ENCODE results near the gene NPY4R.

DNA sequence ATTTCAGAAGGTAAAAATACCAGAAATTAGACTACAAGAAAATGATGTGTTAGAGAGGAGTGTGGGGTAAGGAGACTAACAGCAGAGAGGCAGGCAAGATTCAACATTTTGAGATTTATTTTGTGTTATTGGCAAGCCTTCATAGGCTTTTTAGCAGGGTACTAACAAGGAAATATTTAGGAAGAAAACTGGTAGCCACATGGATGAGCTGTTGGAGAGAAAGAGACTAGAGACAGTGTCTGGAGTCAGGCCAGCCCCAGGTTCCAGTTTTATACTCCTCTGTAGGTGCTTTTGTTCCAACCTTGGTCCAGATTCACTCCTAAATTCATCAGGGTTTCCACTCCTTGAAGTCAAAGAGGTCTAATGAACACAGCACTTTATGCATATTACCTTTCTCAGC lies 49.6 kb upstream of the NPY4R start:
- TF ChIP-seq, protein P1, sequence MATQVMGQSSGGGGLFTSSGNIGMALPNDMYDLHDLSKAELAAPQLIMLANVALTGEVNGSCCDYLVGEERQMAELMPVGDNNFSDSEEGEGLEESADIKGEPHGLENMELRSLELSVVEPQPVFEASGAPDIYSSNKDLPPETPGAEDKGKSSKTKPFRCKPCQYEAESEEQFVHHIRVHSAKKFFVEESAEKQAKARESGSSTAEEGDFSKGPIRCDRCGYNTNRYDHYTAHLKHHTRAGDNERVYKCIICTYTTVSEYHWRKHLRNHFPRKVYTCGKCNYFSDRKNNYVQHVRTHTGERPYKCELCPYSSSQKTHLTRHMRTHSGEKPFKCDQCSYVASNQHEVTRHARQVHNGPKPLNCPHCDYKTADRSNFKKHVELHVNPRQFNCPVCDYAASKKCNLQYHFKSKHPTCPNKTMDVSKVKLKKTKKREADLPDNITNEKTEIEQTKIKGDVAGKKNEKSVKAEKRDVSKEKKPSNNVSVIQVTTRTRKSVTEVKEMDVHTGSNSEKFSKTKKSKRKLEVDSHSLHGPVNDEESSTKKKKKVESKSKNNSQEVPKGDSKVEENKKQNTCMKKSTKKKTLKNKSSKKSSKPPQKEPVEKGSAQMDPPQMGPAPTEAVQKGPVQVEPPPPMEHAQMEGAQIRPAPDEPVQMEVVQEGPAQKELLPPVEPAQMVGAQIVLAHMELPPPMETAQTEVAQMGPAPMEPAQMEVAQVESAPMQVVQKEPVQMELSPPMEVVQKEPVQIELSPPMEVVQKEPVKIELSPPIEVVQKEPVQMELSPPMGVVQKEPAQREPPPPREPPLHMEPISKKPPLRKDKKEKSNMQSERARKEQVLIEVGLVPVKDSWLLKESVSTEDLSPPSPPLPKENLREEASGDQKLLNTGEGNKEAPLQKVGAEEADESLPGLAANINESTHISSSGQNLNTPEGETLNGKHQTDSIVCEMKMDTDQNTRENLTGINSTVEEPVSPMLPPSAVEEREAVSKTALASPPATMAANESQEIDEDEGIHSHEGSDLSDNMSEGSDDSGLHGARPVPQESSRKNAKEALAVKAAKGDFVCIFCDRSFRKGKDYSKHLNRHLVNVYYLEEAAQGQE (IDR thresholded peaks at IDR 0.05; ENCODE audit: insufficient replicate concordance, low read depth), result no peak
- TF ChIP-seq, protein P2, sequence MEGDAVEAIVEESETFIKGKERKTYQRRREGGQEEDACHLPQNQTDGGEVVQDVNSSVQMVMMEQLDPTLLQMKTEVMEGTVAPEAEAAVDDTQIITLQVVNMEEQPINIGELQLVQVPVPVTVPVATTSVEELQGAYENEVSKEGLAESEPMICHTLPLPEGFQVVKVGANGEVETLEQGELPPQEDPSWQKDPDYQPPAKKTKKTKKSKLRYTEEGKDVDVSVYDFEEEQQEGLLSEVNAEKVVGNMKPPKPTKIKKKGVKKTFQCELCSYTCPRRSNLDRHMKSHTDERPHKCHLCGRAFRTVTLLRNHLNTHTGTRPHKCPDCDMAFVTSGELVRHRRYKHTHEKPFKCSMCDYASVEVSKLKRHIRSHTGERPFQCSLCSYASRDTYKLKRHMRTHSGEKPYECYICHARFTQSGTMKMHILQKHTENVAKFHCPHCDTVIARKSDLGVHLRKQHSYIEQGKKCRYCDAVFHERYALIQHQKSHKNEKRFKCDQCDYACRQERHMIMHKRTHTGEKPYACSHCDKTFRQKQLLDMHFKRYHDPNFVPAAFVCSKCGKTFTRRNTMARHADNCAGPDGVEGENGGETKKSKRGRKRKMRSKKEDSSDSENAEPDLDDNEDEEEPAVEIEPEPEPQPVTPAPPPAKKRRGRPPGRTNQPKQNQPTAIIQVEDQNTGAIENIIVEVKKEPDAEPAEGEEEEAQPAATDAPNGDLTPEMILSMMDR (IDR thresholded peaks at IDR 0.05; ENCODE audit: insufficient read depth, low read length), result no peak
- no peak for TF ChIP-seq POLR2AphosphoS5 (IDR thresholded peaks at IDR 0.05; ENCODE audit: low read depth)
